SK-N-MC (cell line): Measurements from ENCODE around the gene PLCXD1.

Experiments used
- EZH2 ChIP-seq: fragments of 200-600 bp; sonication (generic); IDR thresholded peaks from one replicate; pipeline ENCODE4 v1.6.1; 2017; ENCODE audit warnings: antibody characterized with exemption
- POLR2AphosphoS5 ChIP-seq: IDR thresholded peaks from 2 replicates; pipeline ENCODE4 v1.6.1; 2012; ENCODE audit warnings: mild to moderate bottlenecking, low read depth, low read length, borderline replicate concordance

DNA sequence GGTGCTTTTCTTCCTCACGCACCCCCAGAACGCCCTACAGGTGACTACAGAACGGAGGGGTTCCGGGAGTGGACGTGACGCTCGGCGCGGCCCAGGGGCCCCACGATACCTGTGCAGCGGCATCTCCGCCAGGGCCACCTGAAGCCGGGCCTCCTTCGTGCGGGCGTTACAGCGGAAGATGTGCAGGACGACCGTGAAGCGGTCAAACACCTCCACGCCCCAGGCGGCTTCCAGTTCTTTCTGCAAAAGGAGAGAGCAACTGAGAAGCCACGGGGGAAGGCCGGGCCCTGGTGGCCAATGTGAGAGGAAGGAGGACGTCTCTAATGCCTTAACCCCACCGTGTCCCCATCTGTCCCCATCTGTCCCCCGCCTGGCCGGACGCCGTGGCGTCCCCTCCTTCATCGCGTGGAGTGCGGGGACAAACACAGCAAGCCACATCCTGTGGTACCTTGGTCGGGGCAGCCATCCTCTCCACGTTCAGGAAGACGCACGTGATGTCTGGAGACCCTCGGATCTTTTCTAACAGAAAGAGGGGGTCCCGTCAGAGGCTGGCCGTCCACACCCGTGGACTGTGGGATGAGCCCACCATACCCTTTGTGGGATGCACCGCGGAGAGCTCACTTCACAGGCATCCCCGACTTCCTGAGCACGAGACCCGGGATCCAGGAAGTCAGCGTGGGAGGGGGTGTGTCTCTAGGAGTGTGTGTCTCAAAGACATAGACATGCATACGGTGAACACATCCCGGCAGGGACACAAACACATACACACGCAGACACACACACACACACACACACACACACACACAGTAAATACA, 33.8 kb downstream of the PLCXD1 start:
- TF ChIP-seq EZH2 (no peak), POLR2AphosphoS5 (no peak)
